ENCODE results near the gene POU6F2. TPM values are rescaled to one million over a fixed set of nuclear protein-coding genes. Genes with fewer than 3 reads are reported as not detected.

Gene POU6F2
- total RNA-seq, 1 experiment from 2014 or later: 3.9 TPM

DNA sequence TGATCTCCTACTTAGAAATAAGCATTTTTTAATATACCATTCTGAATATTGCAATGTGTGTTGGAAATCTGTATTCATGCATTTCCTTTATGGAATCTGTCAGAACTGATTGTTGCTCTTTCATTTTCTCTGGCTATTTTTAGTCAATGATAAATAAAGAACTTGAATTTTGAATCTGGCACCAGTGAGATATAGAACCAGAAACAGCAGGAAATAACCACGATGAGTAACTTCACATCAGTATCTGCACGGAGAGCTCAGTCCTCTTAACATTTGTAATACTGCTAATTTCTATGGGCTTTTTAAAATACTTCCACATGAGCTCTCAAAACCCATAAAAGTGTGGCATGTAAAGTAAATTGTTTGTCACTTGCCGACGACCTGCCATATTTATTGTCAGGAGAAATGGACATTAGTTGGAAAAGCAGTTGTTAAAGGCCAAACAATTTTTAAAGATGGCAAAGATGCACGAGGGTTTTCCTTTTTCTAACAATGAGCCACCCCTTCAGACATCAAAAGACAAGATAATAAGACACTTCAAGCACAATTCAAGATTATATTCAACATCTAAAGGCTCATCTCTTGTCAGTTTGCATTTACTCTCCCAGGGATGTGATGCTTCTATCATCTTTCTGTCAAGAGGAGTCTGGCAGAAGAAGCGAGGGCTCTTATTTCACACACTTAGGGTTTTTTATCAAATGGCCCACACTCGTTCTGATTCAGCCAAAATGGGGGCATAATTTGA lies 118.3 kb downstream of the POU6F2 start:
- no peaks in the 10 kb centered on the region for H3K4me1 ChIP-seq
- no peaks in the 10 kb centered on the region for H3K36me3 Mint-ChIP-seq (ENCODE audit: insufficient read depth, unreplicated experiment)
- no peak overlapping the region for H3K4me3 ChIP-seq (ENCODE audit: low read depth, low read length)
- no peak overlapping the region for H3K4me3 Mint-ChIP-seq (ENCODE audit: unreplicated experiment)
- no peaks in the 10 kb centered on the region for H3K9me3 Mint-ChIP-seq (ENCODE audit: unreplicated experiment)
- no peaks in the 10 kb centered on the region for H3K9me3 ChIP-seq
- no peak for DNase-seq
- BruUV-seq (replicated peaks): no TSS peak
- TF ChIP-seq, protein P1, sequence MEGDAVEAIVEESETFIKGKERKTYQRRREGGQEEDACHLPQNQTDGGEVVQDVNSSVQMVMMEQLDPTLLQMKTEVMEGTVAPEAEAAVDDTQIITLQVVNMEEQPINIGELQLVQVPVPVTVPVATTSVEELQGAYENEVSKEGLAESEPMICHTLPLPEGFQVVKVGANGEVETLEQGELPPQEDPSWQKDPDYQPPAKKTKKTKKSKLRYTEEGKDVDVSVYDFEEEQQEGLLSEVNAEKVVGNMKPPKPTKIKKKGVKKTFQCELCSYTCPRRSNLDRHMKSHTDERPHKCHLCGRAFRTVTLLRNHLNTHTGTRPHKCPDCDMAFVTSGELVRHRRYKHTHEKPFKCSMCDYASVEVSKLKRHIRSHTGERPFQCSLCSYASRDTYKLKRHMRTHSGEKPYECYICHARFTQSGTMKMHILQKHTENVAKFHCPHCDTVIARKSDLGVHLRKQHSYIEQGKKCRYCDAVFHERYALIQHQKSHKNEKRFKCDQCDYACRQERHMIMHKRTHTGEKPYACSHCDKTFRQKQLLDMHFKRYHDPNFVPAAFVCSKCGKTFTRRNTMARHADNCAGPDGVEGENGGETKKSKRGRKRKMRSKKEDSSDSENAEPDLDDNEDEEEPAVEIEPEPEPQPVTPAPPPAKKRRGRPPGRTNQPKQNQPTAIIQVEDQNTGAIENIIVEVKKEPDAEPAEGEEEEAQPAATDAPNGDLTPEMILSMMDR (IDR thresholded peaks at IDR 0.05; ENCODE audit: insufficient read depth in 1 of 2, low read depth in 1 of 2, low read length in 1 of 2, severe bottlenecking in 1 of 2, unreplicated experiment in 1 of 2): no peak
- intact Hi-C loops (cut with micrococcal nuclease; ENCODE audit: unreplicated experiment): no loop called here
- no peaks in the 10 kb centered on the region for H3K27me3 Mint-ChIP-seq (ENCODE audit: insufficient read depth, unreplicated experiment)
- H3K27me3 ChIP-seq (replicated peaks; ENCODE audit: control insufficient read depth, insufficient read depth, low read length): no peaks in the 10 kb centered on the region
- H3K4me1 Mint-ChIP-seq (ENCODE audit: low read depth, unreplicated experiment): no peaks in the 10 kb centered on the region
- ChIA-PET CTCF (no interaction called here), POLR2A (no interaction called here)
- no peaks in the 10 kb centered on the region for H3K36me3 ChIP-seq (ENCODE audit: control insufficient read depth, insufficient read depth, low read length)
- no peak overlapping the region for H3K27ac Mint-ChIP-seq (ENCODE audit: unreplicated experiment)

DNA sequence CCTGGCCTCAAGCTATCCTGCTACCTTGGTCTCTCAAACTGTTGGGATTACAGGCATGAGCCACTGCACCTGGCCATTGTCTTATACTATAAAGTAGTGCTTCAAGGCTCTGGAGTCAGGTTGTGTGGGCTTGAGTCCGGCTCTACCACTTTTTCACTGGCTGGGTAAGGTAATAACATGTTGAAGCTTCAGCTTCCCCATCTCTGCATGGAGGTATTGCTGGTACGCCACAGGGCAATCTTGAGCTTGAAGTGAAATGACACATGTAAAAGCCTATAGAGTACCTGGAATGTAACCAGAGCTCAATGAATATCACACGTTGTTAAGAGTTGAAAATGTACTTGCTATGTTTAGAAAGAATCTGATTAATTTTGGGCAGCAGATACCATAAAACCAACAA lies 120.8 kb downstream of the POU6F2 start:
- no peak for DNase-seq
- Mint-ChIP-seq H3K9me3 (ENCODE audit: unreplicated experiment) (no peaks in the 10 kb centered on the region), H3K4me3 (ENCODE audit: unreplicated experiment) (no peak overlapping the region), H3K27ac (ENCODE audit: unreplicated experiment) (no peak overlapping the region), H3K27me3 (ENCODE audit: insufficient read depth, unreplicated experiment) (peaks cover 4% of the 10 kb centered on the region), H3K4me1 (ENCODE audit: low read depth, unreplicated experiment) (no peaks in the 10 kb centered on the region), H3K36me3 (ENCODE audit: insufficient read depth, unreplicated experiment) (no peaks in the 10 kb centered on the region)
- Histone ChIP-seq H3K4me1 (no peaks in the 10 kb centered on the region), H3K4me3 (ENCODE audit: low read depth, low read length) (no peak overlapping the region), H3K36me3 (ENCODE audit: control insufficient read depth, insufficient read depth, low read length) (no peaks in the 10 kb centered on the region), H3K9me3 (no peaks in the 10 kb centered on the region), H3K27me3 (replicated peaks; ENCODE audit: control insufficient read depth, insufficient read depth, low read length) (no peaks in the 10 kb centered on the region)
- intact Hi-C loops (cut with micrococcal nuclease; ENCODE audit: unreplicated experiment): no loop called here
- BruUV-seq (replicated peaks): no TSS peak
- POLR2A ChIA-PET: no interaction called here
- CTCF ChIA-PET: no interaction called here
- TF ChIP-seq, protein P1 (IDR thresholded peaks at IDR 0.05; ENCODE audit: insufficient read depth in 1 of 2, low read depth in 1 of 2, low read length in 1 of 2, severe bottlenecking in 1 of 2, unreplicated experiment in 1 of 2): no peak

DNA sequence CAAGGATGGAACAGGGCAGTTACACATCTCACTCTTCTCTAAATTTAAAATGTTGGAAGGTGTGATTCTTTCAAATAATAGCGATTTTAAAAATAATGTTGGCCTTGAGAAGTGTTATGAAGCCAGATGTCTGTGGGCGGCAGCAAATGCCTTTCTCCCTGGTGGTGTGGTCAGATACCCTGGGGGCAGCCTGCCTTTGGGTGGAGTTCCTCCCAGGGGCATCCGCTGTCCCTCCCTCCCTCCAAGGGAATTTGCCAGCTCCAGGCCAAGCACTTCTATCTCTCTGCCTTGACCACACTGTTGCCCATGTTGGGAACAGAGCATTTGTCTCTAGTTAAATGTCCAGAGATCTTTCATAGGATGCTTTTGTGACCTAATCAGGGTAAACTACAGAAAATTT lies 121.4 kb downstream of the POU6F2 start:
- no peaks in the 10 kb centered on the region for H3K9me3 ChIP-seq
- H3K4me3 ChIP-seq (ENCODE audit: low read depth, low read length): no peak overlapping the region
- no TSS peak for BruUV-seq (replicated peaks)
- DNase-seq: no peak
- H3K36me3 ChIP-seq (ENCODE audit: control insufficient read depth, insufficient read depth, low read length): no peaks in the 10 kb centered on the region
- no peaks in the 10 kb centered on the region for H3K4me1 Mint-ChIP-seq (ENCODE audit: low read depth, unreplicated experiment)
- POLR2A ChIA-PET: no interaction called here
- H3K27me3 Mint-ChIP-seq (ENCODE audit: insufficient read depth, unreplicated experiment): peaks cover 4% of the 10 kb centered on the region
- intact Hi-C loops (cut with micrococcal nuclease; ENCODE audit: unreplicated experiment): no loop called here
- H3K4me3 Mint-ChIP-seq (ENCODE audit: unreplicated experiment): no peak overlapping the region
- H3K27ac Mint-ChIP-seq (ENCODE audit: unreplicated experiment): no peak overlapping the region
- H3K4me1 ChIP-seq: no peaks in the 10 kb centered on the region
- CTCF ChIA-PET: no interaction called here
- TF ChIP-seq, protein P1 (IDR thresholded peaks at IDR 0.05; ENCODE audit: insufficient read depth in 1 of 2, low read depth in 1 of 2, low read length in 1 of 2, severe bottlenecking in 1 of 2, unreplicated experiment in 1 of 2): no peak
- H3K9me3 Mint-ChIP-seq (ENCODE audit: unreplicated experiment): no peaks in the 10 kb centered on the region
- no peaks in the 10 kb centered on the region for H3K27me3 ChIP-seq (replicated peaks; ENCODE audit: control insufficient read depth, insufficient read depth, low read length)
- H3K36me3 Mint-ChIP-seq (ENCODE audit: insufficient read depth, unreplicated experiment): no peaks in the 10 kb centered on the region

Data from Caco-2 (cell line).